Measurements from ENCODE around the gene FOXO3B.
"Not testable (repeated sequence)": the region's sequence is repeated elsewhere in the genome, so short reads cannot be mapped to it uniquely, and the experiment has no call there.

DNA sequence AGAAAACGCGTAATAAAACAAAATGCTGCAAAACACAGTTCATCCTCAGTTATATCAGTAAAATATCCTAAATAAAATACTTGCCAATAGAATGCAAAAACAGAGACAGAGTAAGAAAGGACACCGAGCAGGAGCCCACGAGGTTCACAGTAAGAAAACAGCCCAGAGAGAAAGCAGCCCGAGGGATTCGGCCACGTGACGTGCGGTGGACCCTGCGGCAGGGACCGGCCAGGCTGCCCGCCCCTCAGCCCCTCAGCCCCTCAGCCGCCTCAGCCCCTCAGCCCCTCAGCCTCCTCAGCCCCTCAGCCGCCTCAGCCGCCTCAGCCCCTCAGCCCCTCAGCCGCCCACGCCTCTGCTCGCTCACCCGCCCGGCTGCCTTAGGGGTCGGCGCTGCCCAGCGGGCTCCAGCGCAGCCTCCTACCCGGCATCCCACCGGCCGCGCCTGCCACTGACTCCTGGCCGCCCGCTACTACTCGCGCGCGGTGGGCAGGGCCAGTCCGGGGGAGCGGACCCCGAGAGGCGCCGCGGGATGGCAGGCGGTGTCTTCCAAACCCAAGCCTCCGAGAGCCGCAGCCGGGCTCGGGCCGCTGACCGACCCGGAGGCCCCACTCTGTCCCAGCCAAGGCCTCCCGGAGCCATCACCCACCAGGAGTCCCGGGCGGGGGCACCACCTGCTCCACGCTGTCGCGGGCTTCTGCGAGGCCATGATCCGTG is 47.4 kb downstream of the FOXO3B start:
- TF ChIP-seq POLR2A, CTCF (IDR thresholded peaks at IDR 0.05): not testable (repeated sequence)
